ENCODE data around the gene PSMC2. TPM values are rescaled to one million over a fixed set of nuclear protein-coding genes. Genes with fewer than 3 reads are reported as not detected.
A peak's percentile ranks its signal among the peaks of the same experiment; 100 is the strongest.

The PSMC2 gene
- total RNA-seq, 1 experiment from 2014 or later: 121 TPM

GRCh38 chr7:103348959-103349358 lies 1.5 kb downstream of the PSMC2 start (continued):
- TF ChIP-seq SMAD4 (CRISPR knock-in tag; IDR thresholded peaks at IDR 0.05) (no peak), CREB1 (CRISPR knock-in tag; IDR thresholded peaks at IDR 0.05) (no peak), PREB (CRISPR knock-in tag; IDR thresholded peaks at IDR 0.05; ENCODE audit: borderline replicate concordance) (no peak)

GRCh38 chr7:103349805-103350204 lies 2.4 kb downstream of the PSMC2 start:
- ChIA-PET CTCF (no interaction called here), POLR2A (no interaction called here)
- TF ChIP-seq USF1 (CRISPR knock-in tag; IDR thresholded peaks at IDR 0.05) (no peak), STAT6 (CRISPR knock-in tag; conservative IDR thresholded peaks at IDR 0.05; ENCODE audit: low read depth) (no peak), FOXP4 (CRISPR knock-in tag; IDR thresholded peaks at IDR 0.05) (no peak), PRDM15 (CRISPR knock-in tag; IDR thresholded peaks at IDR 0.05) (no peak), ZNF219 (CRISPR knock-in tag; IDR thresholded peaks at IDR 0.05; ENCODE audit: borderline replicate concordance) (no peak), TP53 (CRISPR knock-in tag; IDR thresholded peaks at IDR 0.05) (no peak), SOX15 (CRISPR knock-in tag; IDR thresholded peaks at IDR 0.05) (no peak), IRF2 (CRISPR knock-in tag; IDR thresholded peaks at IDR 0.05; ENCODE audit: borderline replicate concordance, low read depth) (no peak), CTCF (IDR thresholded peaks at IDR 0.05) (no peak), CBFB (CRISPR knock-in tag; IDR thresholded peaks at IDR 0.05; ENCODE audit: low read depth) (no peak)
- H3K4me3 Mint-ChIP-seq: peak overlapping the region; percentile 41
- peaks cover 17% of the 10 kb centered on the region for H3K4me1 Mint-ChIP-seq
- DNase-seq (ENCODE audit: low spot score) (no peak), ATAC-seq (no peak)
- H3K9me3 Mint-ChIP-seq: no peaks in the 10 kb centered on the region
- H3K27me3 Mint-ChIP-seq (ENCODE audit: low read depth): no peaks in the 10 kb centered on the region
- no peak overlapping the region for H3K27ac Mint-ChIP-seq
- peaks cover 14% of the 10 kb centered on the region for H3K36me3 Mint-ChIP-seq

All from WTC11 (cell line).